G401.6 (cell line): ENCODE measurements around the gene MEPCE.
"Not testable (repeated sequence)": the region's sequence is repeated elsewhere in the genome, so short reads cannot be mapped to it uniquely, and the experiment has no call there.

Experiments used
- FAIRE-seq: peaks from 2 replicates; lab custom pipeline; 2012; peaks lifted over from hg19 to GRCh38; lab: Jason Lieb, UNC

The MEPCE gene

DNA sequence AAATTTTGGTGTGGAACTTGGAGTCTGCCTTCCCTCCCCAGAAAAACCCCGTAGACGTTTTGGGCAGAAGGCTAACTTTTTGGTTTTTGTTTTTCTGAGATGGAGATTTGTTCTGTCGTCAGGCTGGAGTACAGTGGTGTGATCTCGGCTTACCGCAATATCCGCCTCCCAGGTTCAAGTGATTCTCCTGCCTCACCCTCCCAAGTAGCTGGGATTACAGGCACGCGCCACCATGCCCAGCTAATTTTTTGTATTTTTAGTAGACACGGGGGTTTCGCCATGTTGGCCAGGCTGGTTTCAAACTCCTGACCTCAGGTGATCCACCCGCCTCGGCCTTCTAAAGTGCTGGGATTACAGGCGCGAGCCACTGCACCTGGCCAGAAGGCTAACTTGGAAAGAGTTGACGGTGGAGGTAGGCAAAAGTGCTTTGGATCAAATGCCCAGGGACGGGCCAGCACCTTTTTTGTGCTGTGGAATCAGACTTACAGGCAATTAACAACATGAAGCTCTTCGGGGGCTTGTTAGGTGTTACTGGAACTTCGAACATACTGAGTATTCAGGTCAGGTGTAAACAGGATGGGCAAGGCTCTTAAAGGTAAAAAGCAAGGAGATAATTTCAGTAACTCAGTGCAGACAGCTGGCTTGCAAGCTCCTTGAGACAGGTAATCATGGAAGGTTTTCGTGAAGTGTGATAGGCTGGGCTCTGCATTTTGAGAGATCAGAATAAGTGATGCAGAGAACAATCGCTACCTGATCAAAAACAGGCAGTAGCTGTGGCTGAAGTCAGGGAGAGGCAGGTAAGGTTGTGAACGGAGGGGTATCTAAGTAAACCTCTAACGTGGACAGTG is 4.9 kb downstream of the MEPCE start:
- FAIRE-seq: no peak

- no peak for FAIRE-seq
Observed at GRCh38 chr7:100435401-100436304, 6.0 kb downstream of the MEPCE start.

DNA sequence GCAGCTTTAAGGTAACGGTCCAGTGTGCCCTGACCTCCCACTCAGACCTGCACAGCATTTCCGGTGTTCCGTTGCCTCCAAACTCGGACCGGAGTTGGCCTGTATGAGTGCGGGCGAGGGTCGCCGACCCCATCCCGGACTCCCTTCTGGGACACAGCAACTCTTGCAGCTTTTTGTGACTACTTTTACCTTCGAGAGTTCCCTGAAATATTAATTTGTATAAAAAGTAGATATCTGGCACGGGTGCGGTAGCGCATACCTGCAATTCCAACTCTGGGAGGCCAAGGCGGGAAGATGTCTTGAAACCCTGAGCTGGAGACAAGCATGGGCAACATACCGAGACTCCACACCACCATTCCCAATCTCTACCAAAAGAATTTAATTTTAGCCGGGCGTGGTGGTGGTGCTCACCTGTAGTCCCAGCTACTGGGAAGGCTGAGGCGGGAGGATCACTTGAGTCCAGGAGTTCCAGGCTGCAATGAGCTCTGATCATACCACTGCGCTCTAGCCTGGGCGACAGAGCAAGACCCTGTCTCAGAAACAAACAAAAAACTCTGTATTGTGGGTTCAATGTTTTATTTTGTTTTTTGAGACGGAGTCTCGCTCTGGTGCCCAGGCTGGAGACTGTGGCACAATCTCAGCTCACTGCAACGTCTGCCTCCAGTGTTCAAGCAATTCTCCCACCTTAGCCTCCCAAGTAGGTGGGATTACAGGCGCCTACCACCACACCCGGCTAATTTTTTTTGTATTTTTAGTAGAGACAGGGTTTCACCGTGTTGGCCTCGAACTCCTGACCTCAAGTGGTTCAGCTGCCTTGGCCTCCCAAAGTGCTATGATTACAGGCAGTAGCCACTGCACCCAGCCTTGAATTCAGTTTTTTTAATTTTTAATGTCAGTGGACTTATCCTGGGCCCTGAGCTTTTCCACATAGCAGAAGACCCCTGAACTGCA is 7.8 kb downstream of the MEPCE start:
- FAIRE-seq: no peak

- no peak for FAIRE-seq
Observed at GRCh38 chr7:100438172-100438571, 8.5 kb downstream of the MEPCE start.

- FAIRE-seq: not testable (repeated sequence)
Observed at GRCh38 chr7:100438731-100439130, 9.1 kb downstream of the MEPCE start.

DNA sequence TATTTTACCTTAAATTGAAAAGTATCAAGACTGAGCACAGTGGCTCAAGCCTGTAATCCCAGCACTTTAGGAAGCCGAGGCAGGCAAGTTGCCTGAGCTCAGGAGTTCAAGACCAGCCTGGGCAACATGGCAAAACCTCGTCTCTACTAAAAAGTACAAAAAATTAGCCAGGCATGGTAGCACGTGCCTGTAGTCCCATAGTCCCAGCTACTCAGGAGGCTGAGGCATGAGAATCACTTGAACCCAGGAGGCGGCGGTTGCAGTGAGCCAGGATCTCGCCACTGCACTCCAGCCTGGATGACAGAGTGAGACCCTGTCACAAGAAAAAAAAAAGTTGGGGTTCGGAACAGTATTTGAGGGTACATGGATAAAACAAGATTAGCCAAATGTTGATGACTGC is 9.6 kb downstream of the MEPCE start:
- FAIRE-seq: not testable (repeated sequence)

- FAIRE-seq: no peak
Observed at GRCh38 chr7:100441641-100442535, 12.3 kb downstream of the MEPCE start.

DNA sequence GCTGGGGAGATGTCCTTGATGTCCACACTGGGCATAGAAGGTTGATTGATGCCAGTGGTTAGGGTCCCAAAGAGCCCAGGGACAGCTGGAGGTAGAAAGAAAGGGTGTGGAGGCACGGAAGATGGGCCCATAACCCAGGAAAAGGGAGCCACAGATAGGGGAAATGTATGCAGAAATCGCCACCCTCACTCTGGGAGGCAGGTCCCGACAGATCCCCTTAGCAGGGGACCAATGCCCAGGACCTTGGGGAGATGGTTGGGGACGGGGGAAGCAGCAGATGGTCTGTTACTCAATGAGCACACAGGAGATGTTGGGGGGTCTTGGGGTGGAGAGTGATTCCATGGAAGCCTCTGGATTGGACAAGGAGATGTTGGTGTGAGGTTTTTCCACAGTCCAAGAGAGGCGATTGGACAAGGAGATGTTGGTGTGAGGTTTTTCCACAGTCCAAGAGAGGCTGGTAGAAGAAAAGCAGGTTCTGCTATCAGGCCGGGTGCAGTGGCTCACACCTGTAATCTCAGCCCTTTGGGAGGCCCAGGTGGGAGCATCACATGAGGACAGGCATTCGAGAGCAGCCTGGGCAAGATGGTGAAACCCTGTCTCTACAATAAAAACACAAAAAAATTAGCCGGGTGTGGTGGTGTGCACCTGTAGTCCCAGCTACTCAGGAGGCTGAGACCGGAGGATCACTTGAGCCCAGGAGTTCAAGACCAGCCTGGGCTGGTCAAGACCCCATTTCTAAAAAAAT is 13.6 kb downstream of the MEPCE start:
- no peak for FAIRE-seq

GRCh38 chr7:100444311-100445278 is 15.0 kb downstream of the MEPCE start:
- no peak for FAIRE-seq

GRCh38 chr7:100446040-100446439 is 16.4 kb downstream of the MEPCE start:
- no peak for FAIRE-seq

- not testable (repeated sequence) for FAIRE-seq
Observed at GRCh38 chr7:100447363-100447762, 17.7 kb downstream of the MEPCE start.

GRCh38 chr7:100449190-100449795 is 19.7 kb downstream of the MEPCE start:
- FAIRE-seq: no peak

DNA sequence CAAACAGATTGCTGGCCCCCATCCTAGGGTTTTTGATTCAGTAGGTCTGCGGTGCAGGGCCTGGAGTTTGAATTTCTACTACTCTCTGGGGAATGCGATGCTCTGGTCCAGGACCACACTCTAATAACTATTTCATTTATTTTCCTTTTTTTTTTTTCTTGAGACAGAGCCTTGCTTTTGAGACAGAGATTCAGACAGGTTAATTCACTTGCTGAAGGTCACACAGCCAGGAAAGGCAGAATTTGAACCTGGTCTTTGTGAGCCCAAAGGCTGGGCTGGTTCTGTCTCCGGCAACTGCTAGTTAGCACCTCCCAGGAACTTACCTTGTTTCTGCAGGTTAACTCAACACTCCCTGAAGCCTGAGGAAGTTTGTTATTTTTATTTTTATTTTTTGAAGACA is 22.9 kb downstream of the MEPCE start:
- FAIRE-seq: no peak

GRCh38 chr7:100453854-100454253 is 24.2 kb downstream of the MEPCE start:
- not testable (repeated sequence) for FAIRE-seq

DNA sequence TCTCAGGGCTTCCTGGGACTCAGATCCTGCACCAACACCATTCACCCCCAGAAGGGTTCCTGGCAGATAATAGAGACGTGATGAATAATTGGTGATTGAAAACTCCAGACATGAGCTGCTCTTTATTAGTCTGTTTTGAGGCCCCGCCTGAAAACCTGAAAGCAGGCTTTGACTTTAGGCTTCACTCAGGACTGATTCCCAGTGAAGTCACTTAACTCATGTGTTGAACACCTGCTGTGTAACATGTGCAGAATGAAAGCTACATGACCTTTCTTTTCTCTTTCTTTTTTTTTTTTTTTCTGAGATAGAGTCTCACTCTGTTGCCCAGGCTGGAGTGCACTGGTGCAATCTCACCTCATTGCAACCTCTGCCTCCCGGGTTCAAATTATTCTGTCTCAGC is 25.6 kb downstream of the MEPCE start:
- no peak for FAIRE-seq

DNA sequence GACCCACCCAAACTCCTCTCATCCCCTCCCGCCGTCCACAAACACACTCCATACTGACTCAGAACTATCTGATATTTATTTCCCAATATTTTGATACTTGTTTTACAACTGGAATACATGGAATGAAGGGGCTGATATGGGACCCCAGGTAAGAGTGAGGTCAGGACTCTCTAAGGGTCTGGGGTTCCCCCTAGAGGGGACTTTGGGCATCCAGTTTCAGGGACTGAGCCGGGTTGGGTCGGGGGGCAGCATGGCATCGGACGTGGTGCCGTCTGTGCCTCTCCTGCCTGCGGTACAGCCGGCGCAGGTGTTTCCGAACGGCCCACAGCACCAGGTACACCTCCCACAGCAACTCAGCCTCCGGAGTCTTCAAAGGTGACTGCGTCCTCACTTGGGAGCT is 26.9 kb downstream of the MEPCE start:
- no peak for FAIRE-seq

GRCh38 chr7:100457033-100457432 is 27.4 kb downstream of the MEPCE start:
- FAIRE-seq: no peak

DNA sequence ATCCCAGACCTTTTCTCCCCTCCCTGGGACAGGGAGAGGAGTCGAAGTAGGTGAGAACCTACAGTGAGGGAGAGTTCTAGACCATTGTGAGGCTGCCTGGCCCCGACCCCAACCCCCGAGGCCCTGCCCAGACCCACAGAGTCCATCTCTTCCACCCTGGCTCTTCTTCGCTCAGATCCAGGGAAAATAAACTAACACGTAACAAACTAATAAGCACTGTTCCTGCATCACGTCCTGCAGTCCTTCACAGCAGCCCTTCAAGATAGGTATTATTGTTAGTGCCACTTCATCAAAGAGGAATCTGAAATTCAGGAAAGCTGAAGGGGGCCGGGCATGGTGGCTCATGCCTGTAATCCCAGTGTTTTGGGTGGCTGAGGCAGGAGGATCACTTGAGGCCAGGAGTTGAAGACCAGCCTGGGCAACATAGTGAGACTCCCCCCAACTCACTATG is 34.6 kb downstream of the MEPCE start, which contains the start of gene SPACDR:
TSS of gene SPACDR (minus strand) at position 51 of the 451 bp plus-strand sequence. CDS start 235 bp downstream, outside the sequence.
- FAIRE-seq: no peak
